Measurements from ENCODE around the gene DGKQ.

The DGKQ gene

GRCh38 chr4:960140-960635, 13.2 kb downstream of the DGKQ start:
- DNase-seq (ENCODE audit: low read depth, low spot score): no peak
- in situ Hi-C loops (cut with HindIII; ENCODE audit: low sequenced_read_pairs): no loop called here
- no peak for TF ChIP-seq CTCF (IDR thresholded peaks at IDR 0.05; ENCODE audit: low read depth, low read length)
- H3K4me3 ChIP-seq (ENCODE audit: low read depth, low read length): no peak overlapping the region

GRCh38 chr4:959338-960139, 13.8 kb downstream of the DGKQ start:
- TF ChIP-seq CTCF (IDR thresholded peaks at IDR 0.05; ENCODE audit: low read depth, low read length): no peak
- in situ Hi-C loops (cut with HindIII; ENCODE audit: low sequenced_read_pairs): no loop called here
- H3K4me3 ChIP-seq (ENCODE audit: low read depth, low read length): no peak overlapping the region
- no peak for DNase-seq (ENCODE audit: low read depth, low spot score)

GRCh38 chr4:958696-959337, 14.6 kb downstream of the DGKQ start:
- no peak for DNase-seq (ENCODE audit: low read depth, low spot score)
- no peak overlapping the region for H3K4me3 ChIP-seq (ENCODE audit: low read depth, low read length)
- TF ChIP-seq CTCF (IDR thresholded peaks at IDR 0.05; ENCODE audit: low read depth, low read length): no peak
- in situ Hi-C loops (cut with HindIII; ENCODE audit: low sequenced_read_pairs): no loop called here

- DNase-seq (ENCODE audit: low read depth, low spot score): no peak
- H3K4me3 ChIP-seq (ENCODE audit: low read depth, low read length): no peak overlapping the region
- no peak for TF ChIP-seq CTCF (IDR thresholded peaks at IDR 0.05; ENCODE audit: low read depth, low read length)
- in situ Hi-C loops (cut with HindIII; ENCODE audit: low sequenced_read_pairs): no loop called here
These were observed 15.1 kb downstream of the DGKQ start for GRCh38 chr4:958314-958665.

GRCh38 chr4:957581-958313, 15.6 kb downstream of the DGKQ start:
- no peak for DNase-seq (ENCODE audit: low read depth, low spot score)

More at GRCh38 chr4:957581-958313, 15.6 kb downstream of the DGKQ start:
- no peak overlapping the region for H3K4me3 ChIP-seq (ENCODE audit: low read depth, low read length)
- in situ Hi-C loops (cut with HindIII; ENCODE audit: low sequenced_read_pairs): no loop called here
- TF ChIP-seq CTCF (IDR thresholded peaks at IDR 0.05; ENCODE audit: low read depth, low read length): no peak
